Neural crest cell (in vitro differentiated cells): ENCODE measurements around the gene HPSE. TPM values are rescaled to one million over a fixed set of nuclear protein-coding genes. Genes with fewer than 3 reads are reported as not detected.

Experiments
- DNase-seq: peaks from one replicate; pipeline ENCODE4 v3.0.0; 2021; ENCODE audit warnings: low read depth, mixed read lengths, low spot score
- H3K27ac Mint-ChIP-seq: one replicate; pipeline ENCODE4 v1.8.0; 2021; ENCODE audit warnings: mild to moderate bottlenecking, mixed read lengths; ENCODE audit not compliant: unreplicated experiment
- H3K27me3 Mint-ChIP-seq: 2 replicates; pipeline ENCODE4 v1.8.0; 2021; ENCODE audit warnings: low read depth, mild to moderate bottlenecking, mixed read lengths
- H3K36me3 Mint-ChIP-seq: 2 replicates; pipeline ENCODE4 v1.8.0; 2021; ENCODE audit warnings: low read depth, mild to moderate bottlenecking, mixed read lengths
- H3K4me1 Mint-ChIP-seq: 2 replicates; pipeline ENCODE4 v1.8.0; 2021; ENCODE audit warnings: mixed read lengths
- H3K4me3 Mint-ChIP-seq: one replicate; pipeline ENCODE4 v1.8.0; 2021; ENCODE audit warnings: mild to moderate bottlenecking, mixed read lengths
- H3K9me3 Mint-ChIP-seq: 2 replicates; pipeline ENCODE4 v1.8.0; 2021; ENCODE audit warnings: mixed read lengths
- total RNA-seq: library from RNA; stranded (reverse); gene quantifications from 2 replicates; pipeline ENCODE4 v1.2.1, GENCODE V29; 2021
- TF ChIP-seq, protein P1 (sequence below): fragments of 200-600 bp; sonication (generic); conservative IDR thresholded peaks from 2 replicates; pipeline ENCODE4 v1.5.0; 2021; ENCODE audit warnings: antibody characterized with exemption, mild to moderate bottlenecking

The HPSE gene
- total RNA-seq, 1 donor from 2014 or later: 0.30 TPM

DNA sequence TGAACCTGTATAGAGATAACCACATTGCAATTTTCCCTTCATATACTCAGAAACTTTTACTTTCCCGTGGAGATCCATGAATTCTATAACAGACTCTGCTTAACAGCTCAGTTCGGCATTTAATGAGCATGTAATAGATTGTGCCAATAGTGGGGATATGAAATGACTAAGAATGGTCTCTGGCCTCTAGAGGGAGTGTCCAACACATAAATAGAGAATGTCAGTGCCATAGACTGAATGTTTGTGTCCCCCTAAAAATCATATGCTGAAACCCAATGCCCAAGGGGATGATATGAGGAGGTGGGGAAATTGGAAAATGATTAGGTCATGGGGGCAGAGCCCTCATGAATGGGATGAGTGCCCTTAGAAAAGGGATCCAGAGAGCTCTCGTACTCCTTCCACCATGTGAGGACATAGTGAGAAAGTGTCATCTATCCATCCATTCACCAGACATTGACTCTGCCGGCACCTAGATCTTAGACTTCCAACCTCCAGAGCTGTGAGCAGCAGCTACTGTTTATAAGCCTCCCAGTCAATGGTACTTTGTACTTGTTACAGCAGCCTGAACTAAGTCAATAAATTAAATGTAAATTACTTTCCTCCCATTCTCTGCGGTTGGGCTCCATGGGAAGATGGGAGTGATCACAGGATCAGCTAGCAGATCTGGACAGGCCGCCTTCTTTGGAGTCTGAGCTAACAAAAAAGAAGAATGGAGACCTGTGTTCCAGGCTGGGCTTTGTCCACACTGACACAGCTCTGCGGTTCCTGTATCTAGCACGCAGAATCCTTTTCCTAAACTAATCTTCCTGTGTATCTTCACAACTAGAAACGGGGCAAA, 28.1 kb upstream of the HPSE start:
- TF ChIP-seq, protein P1, sequence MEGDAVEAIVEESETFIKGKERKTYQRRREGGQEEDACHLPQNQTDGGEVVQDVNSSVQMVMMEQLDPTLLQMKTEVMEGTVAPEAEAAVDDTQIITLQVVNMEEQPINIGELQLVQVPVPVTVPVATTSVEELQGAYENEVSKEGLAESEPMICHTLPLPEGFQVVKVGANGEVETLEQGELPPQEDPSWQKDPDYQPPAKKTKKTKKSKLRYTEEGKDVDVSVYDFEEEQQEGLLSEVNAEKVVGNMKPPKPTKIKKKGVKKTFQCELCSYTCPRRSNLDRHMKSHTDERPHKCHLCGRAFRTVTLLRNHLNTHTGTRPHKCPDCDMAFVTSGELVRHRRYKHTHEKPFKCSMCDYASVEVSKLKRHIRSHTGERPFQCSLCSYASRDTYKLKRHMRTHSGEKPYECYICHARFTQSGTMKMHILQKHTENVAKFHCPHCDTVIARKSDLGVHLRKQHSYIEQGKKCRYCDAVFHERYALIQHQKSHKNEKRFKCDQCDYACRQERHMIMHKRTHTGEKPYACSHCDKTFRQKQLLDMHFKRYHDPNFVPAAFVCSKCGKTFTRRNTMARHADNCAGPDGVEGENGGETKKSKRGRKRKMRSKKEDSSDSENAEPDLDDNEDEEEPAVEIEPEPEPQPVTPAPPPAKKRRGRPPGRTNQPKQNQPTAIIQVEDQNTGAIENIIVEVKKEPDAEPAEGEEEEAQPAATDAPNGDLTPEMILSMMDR: peak; percentile 50
- H3K36me3 Mint-ChIP-seq: no peaks in the 10 kb centered on the region
- no peak overlapping the region for H3K4me3 Mint-ChIP-seq
- DNase-seq: no peak
- no peak overlapping the region for H3K27ac Mint-ChIP-seq
- no peaks in the 10 kb centered on the region for H3K27me3 Mint-ChIP-seq
- H3K9me3 Mint-ChIP-seq: no peaks in the 10 kb centered on the region
- peaks cover 14% of the 10 kb centered on the region for H3K4me1 Mint-ChIP-seq

GRCh38 chr4:83361416-83362103, 26.9 kb upstream of the HPSE start:
- H3K4me3 Mint-ChIP-seq: no peak overlapping the region
- no peak for DNase-seq
- peak overlapping the region; percentile 23 for H3K27ac Mint-ChIP-seq
- no peaks in the 10 kb centered on the region for H3K36me3 Mint-ChIP-seq
- TF ChIP-seq, protein P1: no peak
- H3K4me1 Mint-ChIP-seq: peaks cover 14% of the 10 kb centered on the region
- H3K27me3 Mint-ChIP-seq: no peaks in the 10 kb centered on the region
- peaks cover under 1% of the 10 kb centered on the region for H3K9me3 Mint-ChIP-seq

GRCh38 chr4:83360018-83360417, 25.4 kb upstream of the HPSE start:
- Mint-ChIP-seq H3K4me3 (no peak overlapping the region), H3K9me3 (peaks cover 2% of the 10 kb centered on the region), H3K27ac (no peak overlapping the region), H3K4me1 (peaks cover 14% of the 10 kb centered on the region), H3K36me3 (no peaks in the 10 kb centered on the region), H3K27me3 (no peaks in the 10 kb centered on the region)
- TF ChIP-seq, protein P1: no peak
- no peak for DNase-seq

DNA sequence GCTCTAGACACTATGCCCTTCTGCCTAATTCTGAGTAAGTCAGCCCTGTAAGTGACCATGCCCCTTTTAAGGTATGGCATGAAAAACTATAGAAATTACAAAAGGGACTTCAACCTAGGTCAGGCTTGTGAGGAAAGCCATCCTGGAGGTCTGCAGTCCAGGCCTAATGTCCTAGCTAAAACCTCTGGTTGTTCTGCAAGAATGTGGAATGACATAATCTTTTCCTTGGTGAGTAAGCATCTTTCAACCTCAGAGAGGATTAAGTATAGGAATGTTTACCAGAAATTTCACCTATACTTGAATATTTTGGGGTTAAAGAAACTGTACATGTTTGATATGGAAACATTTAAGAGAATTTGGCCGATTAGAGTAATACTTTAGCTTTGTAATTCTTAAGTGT, 23.8 kb upstream of the HPSE start:
- Mint-ChIP-seq H3K27me3 (no peaks in the 10 kb centered on the region), H3K4me1 (peaks cover 14% of the 10 kb centered on the region), H3K4me3 (no peak overlapping the region), H3K36me3 (no peaks in the 10 kb centered on the region), H3K27ac (no peak overlapping the region), H3K9me3 (peaks cover 6% of the 10 kb centered on the region)
- TF ChIP-seq, protein P1: no peak
- DNase-seq: no peak

DNA sequence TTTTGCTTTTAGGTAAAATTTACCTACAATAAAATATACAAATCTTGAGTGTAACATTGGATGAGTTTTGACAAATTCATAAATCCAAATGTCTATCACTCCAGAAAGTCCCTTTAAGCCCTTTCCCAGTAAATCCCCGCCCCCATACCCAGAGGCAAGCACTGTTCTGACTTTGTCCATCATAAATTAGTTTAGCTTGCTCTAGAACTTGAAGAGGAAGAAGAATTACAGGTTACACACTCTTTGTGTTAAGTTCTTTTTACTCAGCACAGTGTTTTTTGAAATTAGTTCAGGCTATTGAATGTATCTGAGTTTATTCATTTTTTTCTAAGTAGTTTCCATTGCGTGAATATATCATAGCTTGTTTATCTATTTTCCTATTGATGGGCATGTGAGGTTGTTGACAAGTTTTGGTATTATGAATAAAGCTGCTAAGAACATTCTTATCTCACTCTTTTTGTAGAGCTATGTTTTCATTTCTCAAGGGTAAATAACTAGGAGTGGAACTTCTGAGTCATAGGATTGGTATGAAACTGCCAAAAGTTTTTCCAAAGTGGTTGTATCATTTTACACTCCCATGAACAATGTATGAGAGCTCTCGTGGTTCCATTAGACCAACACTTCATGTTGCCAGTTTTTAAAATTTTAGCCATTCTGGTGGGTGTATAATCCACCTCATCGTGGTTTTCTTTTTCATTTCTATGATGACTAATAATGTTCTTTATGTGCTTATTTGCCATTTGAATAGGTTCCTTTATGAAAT, 22.4 kb upstream of the HPSE start:
- Mint-ChIP-seq H3K36me3 (no peaks in the 10 kb centered on the region), H3K9me3 (peaks cover 6% of the 10 kb centered on the region), H3K27me3 (no peaks in the 10 kb centered on the region), H3K4me1 (peaks cover 6% of the 10 kb centered on the region), H3K4me3 (no peak overlapping the region), H3K27ac (no peak overlapping the region)
- TF ChIP-seq, protein P1: no peak
- no peak for DNase-seq
